Esophagus squamous epithelium (tissue), 5 donors: Measurements from ENCODE around the gene LRWD1. TPM values are rescaled to one million over a fixed set of nuclear protein-coding genes. Genes with fewer than 3 reads are reported as not detected.
"Not testable (repeated sequence)": the region's sequence is repeated elsewhere in the genome, so short reads cannot be mapped to it uniquely, and the experiment has no call there.

Experiments used
- DNase-seq: peaks from one replicate; lab custom pipeline; 2025; lab: John Stamatoyannopoulos, UW
- H3K27ac ChIP-seq, 4 donors: fragments of 200-600 bp; sonication (generic); one replicate each; pipeline ENCODE4 v1.5.1; 2016 to 2019; ENCODE audit warnings: mild to moderate bottlenecking in 1 of 4
- H3K27me3 ChIP-seq, 4 donors: fragments of 200-600 bp; sonication (generic); 1 replicate in 3 of 4; 2 replicates in 1 of 4; pipeline versions ENCODE4 v1.5.1 to v1.6.0; 2017 to 2021; ENCODE audit warnings: antibody characterized with exemption in 1 of 4
- H3K36me3 ChIP-seq, 3 donors: fragments of 200-600 bp; sonication (generic); one replicate each; pipeline ENCODE4 v1.5.1; 2016 to 2019
- H3K4me1 ChIP-seq, 3 donors: fragments of 200-600 bp; sonication (generic); one replicate each; pipeline ENCODE4 v1.5.1; 2017 to 2019
- H3K4me3 ChIP-seq, 4 donors: fragments of 200-600 bp; sonication (generic); 1 replicate in 3 of 4; 2 replicates in 1 of 4; pipeline ENCODE4 v1.5.1; 2016 to 2019; ENCODE audit warnings: mild to moderate bottlenecking in 2 of 4, moderate library complexity in 1 of 4
- H3K9me3 ChIP-seq, 3 donors: fragments of 200-600 bp; sonication (generic); one replicate each; pipeline ENCODE4 v1.5.1; 2016 to 2019
- CTCF ChIP-seq, 6 experiments: fragments of 450-650 bp in 4 of 6; fragments of 200-600 bp in 2 of 6; sonication (generic) in 2 of 6; IDR thresholded peaks; one replicate each; pipeline ENCODE4 v1.5.1; 2016 to 2019; ENCODE audit warnings: antibody characterized with exemption in 6 of 6, mild to moderate bottlenecking in 4 of 6, moderate library complexity in 4 of 6
- POLR2A ChIP-seq, 4 donors: fragments of 450-650 bp; IDR thresholded peaks; one replicate each; pipeline ENCODE4 v1.6.1; 2017; ENCODE audit warnings: antibody characterized with exemption in 4 of 4, mild to moderate bottlenecking in 4 of 4, moderate library complexity in 3 of 4
- WGBS, 2 donors: methylation state at CpG; one replicate each; pipeline ENCODE4 v1.1.5; 2018; 5-methylcytosine and 5-hydroxymethylcytosine counted together
- intact Hi-C: fragments of 100-400 bp; cut with DNase I; formaldehyde crosslinking; loops from one replicate; pipeline ENCODE4 v1.15.0; 2022
- total RNA-seq, 4 donors: library from RNA; depleted of rRNA; stranded (reverse); fragments of >200 nt; gene quantifications; one replicate each; pipeline ENCODE4 v1.1.0, GENCODE V29; 2016
- donor health status: DM: yes; HTN: yes; CAD: no.

LRWD1 gene
- total RNA-seq, 4 donors from 2014 or later: 5.8 to 16.9 (median 11.2) TPM

- H3K27me3 ChIP-seq, H3K4me1 ChIP-seq, intact Hi-C loops, H3K9me3 ChIP-seq, DNase-seq: not testable (repeated sequence)
- peak in 5 of 6 experiments; percentile 37 to 48 (median 44) for TF ChIP-seq CTCF (IDR thresholded peaks at IDR 0.05)
- TF ChIP-seq POLR2A (IDR thresholded peaks at IDR 0.05): peak in 2 of 4 donors; percentile 28 to 41
- H3K36me3 ChIP-seq: peaks cover under 1 to 21% (median 2%) of the 10 kb centered on the region in 3 donors
- peak within 1 kb of the TSS; percentile 34 to 68 (median 58) for H3K4me3 ChIP-seq
- peak within 1 kb of the TSS; percentile 55 to 79 (median 68) for H3K27ac ChIP-seq
- WGBS, 2 donors: 0% methylated on average over 6 of the region's 72 CpGs; no CpG with 5 or more reads in 1 of the 2 donors
Observed at GRCh38 chr7:102478314-102479208, 13.8 kb downstream of the LRWD1 start, which contains the start of gene POLR2J. POLR2J (minus strand) TSS chr7:102478922; CDS start chr7:102478860, 62 bp downstream.

GRCh38 chr7:102479209-102479584, 14.4 kb downstream of the LRWD1 start:
- H3K27ac ChIP-seq: not testable (repeated sequence)
- WGBS, 2 donors: 40% methylated on average over 1 of the region's 10 CpGs; no CpG with 5 or more reads in 1 of the 2 donors

DNA sequence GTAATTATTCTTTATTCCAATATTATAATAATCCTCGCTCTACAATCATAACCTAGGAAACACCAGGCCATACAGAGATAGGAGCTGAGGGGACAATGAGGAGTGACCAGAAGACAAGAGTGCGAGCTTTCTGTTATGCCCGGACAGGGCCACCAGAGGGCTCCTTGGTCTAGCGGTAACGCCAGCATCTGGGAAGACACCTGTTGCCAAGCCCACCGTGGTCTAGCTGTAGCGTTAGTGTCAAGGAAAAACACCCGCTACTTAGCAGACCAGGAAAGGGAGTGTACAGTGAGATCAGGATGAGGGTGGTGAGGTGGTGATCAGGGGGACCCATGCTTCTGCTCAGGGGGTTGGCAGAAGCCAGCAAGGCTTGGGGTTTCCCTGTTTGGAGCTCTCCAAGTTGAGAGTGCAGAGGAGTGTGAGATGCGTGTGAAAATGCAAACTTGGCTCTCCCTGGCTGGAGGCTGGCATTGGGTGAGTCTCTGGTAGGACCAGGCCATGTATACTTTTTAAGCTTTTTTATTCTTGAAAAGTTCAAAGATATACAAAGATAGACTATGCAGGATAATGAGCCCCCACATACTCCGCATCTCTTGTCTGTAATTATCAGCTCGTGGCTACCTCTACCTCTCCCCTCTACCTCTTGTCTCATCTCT, 15.3 kb downstream of the LRWD1 start:
- H3K27ac ChIP-seq, H3K27me3 ChIP-seq, DNase-seq, H3K4me1 ChIP-seq, H3K9me3 ChIP-seq, intact Hi-C loops, H3K4me3 ChIP-seq, H3K36me3 ChIP-seq: not testable (repeated sequence)
- WGBS, 2 donors: 3 to 8% methylated on average over 6 to 8 of the region's 11 CpGs
- TF ChIP-seq CTCF (IDR thresholded peaks at IDR 0.05): peak; percentile 13 to 51 (median 35)

More at GRCh38 chr7:102479209-102479584, 14.4 kb downstream of the LRWD1 start:
- H3K27me3 ChIP-seq, H3K9me3 ChIP-seq, H3K4me1 ChIP-seq, intact Hi-C loops, DNase-seq: not testable (repeated sequence)
- Histone ChIP-seq H3K36me3 (peaks cover 0 to 14% (median 0%) of the 10 kb centered on the region in 3 donors), H3K4me3 (peak overlapping the region in 1 of 4 donors; percentile 68)

GRCh38 chr7:102481962-102482361, 17.2 kb downstream of the LRWD1 start:
- H3K9me3 ChIP-seq, DNase-seq, H3K27ac ChIP-seq, intact Hi-C loops, H3K4me3 ChIP-seq, H3K27me3 ChIP-seq, H3K4me1 ChIP-seq, H3K36me3 ChIP-seq: not testable (repeated sequence)
- no CpG with 5 or more reads among the region's 10 CpGs for WGBS, 2 donors

GRCh38 chr7:102484317-102484716, 19.5 kb downstream of the LRWD1 start:
- H3K36me3 ChIP-seq, intact Hi-C loops, H3K9me3 ChIP-seq, H3K4me1 ChIP-seq, H3K27me3 ChIP-seq, DNase-seq, H3K27ac ChIP-seq, H3K4me3 ChIP-seq: not testable (repeated sequence)
- no CpG with 5 or more reads among the region's 5 CpGs for WGBS, 2 donors

- H3K4me1 ChIP-seq, H3K36me3 ChIP-seq, H3K9me3 ChIP-seq, H3K4me3 ChIP-seq, intact Hi-C loops, H3K27ac ChIP-seq, DNase-seq, H3K27me3 ChIP-seq: not testable (repeated sequence)
- WGBS, 2 donors: 90 to 100% methylated on average over 1 to 3 of the region's 12 CpGs
Observed at GRCh38 chr7:102490529-102491075, 25.8 kb downstream of the LRWD1 start.

- H3K4me1 ChIP-seq, DNase-seq, H3K27ac ChIP-seq, H3K27me3 ChIP-seq, H3K36me3 ChIP-seq, H3K4me3 ChIP-seq, H3K9me3 ChIP-seq, intact Hi-C loops: not testable (repeated sequence)
- no CpG with 5 or more reads among the region's 33 CpGs for WGBS, 2 donors
Observed at GRCh38 chr7:102493220-102493935, 28.6 kb downstream of the LRWD1 start.

DNA sequence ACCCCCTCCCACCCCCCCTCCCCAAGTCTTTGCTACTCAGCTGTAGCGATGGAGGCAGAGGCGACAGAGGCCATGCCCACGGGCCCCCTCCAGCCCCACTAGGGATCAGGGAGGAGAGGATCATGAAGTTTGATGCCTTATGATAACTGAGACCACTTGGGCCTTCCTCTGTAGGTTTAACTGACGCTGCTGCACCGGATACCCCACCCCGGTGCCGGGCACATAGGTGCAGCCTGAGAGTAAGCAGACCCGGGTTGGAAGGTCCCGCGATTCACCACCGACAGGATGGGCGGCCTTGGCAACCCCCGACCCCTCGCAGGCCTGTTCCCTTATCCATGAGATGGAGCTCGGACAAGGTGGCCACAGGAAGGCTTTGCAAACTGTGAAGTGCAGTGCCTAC, 29.2 kb downstream of the LRWD1 start:
- H3K9me3 ChIP-seq, intact Hi-C loops, H3K36me3 ChIP-seq, DNase-seq, H3K27ac ChIP-seq, H3K27me3 ChIP-seq, H3K4me1 ChIP-seq: not testable (repeated sequence)
- H3K4me3 ChIP-seq: peak overlapping the region in 1 of 4 donors; percentile 21
- no CpG with 5 or more reads among the region's 15 CpGs for WGBS, 2 donors

- H3K9me3 ChIP-seq, H3K36me3 ChIP-seq, intact Hi-C loops, H3K4me3 ChIP-seq, H3K27ac ChIP-seq, H3K4me1 ChIP-seq, DNase-seq, H3K27me3 ChIP-seq: not testable (repeated sequence)
- no CpG with 5 or more reads among the region's 67 CpGs for WGBS, 2 donors
Observed at GRCh38 chr7:102494473-102495149, 29.8 kb downstream of the LRWD1 start.
